ENCODE results near the gene HMGN1. TPM values are rescaled to one million over a fixed set of nuclear protein-coding genes. Genes with fewer than 3 reads are reported as not detected.
"Not testable (repeated sequence)": the region's sequence is repeated elsewhere in the genome, so short reads cannot be mapped to it uniquely, and the experiment has no call there.

HMGN1 gene, protein sequence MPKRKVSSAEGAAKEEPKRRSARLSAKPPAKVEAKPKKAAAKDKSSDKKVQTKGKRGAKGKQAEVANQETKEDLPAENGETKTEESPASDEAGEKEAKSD
- total RNA-seq = 187 and 221 TPM in 2 replicates

DNA sequence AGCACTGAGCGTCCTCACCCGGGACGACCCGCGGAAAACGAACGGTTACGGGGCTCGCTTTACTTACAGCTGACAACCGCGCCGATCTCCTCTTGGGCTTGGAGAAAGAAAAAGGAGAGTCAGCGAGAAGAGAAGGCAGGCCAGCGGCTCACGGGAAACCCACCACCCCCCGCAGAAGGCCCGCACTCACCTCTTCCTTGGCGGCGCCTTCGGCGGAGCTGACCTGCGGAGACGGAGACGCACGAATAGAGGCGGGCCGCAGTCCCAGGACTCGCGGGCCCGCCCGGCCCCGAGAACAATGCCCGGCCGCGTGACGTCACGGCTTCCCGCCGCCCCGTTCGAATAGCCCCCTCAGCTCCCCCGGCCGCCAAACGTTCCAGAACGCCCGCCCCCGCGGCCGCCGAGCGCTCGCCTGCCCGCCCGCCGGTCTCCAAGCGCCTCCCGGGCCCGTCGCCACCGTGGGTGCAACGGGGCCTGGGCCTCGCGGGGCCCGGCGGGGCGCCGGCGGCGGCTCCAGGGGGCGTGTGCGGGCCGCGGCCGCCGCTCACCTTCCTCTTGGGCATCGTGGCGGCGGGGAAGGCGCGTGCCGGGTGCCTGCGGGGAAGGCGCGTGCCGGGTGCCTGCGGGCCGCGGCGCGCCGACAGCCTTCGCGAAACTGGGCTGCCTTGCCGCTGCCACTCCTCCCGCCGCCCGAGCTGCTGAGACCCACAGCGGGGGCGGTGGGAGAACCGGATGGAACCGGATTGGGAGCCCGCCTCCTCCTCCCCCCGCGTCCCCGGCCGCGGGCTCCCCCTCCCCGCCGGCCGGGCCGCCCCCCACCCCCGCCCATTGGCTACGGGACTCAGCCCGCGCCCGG, at the start of gene HMGN1:
HMGN1 (minus strand) TSS at position 734 of the 856 bp plus-strand sequence; CDS start at position 563, 171 bp downstream.
- DNase-seq (ENCODE audit: extremely low read depth, low read depth, low spot score) = no peak

DNA sequence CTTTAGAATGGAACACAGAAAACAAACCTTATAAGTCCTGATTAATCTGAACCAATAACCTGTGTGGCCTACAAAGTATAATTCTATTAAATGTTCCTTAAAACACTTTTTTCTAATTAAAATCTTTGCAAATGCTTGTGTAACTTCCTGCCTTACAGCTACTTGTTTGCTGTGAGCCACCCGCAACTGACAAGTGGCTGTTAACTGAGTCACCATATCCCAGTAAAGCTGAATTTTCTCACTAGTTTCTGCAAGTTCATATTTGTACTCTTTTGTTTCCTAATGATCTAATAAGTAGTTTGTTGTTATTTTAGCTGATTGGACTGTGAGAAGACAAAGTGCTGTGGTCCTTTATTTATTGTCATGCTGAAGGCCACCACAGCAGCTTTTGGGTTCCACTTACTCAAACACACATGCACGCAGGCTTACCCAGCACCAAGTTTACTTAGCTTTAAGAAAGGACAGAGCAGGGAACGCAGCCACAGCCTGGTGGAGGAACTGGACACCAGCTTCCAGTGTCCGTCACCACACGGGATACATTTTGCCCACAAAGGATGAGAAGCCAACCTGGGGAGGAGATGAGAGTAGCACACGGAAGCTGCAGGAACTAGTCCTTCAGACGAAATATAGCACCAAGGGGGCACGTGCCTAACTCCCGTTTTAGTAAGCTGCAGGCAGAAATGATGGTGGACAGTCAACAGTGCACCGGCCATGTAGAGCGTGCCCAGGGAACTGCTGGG, 48.9 kb upstream of the HMGN1 start:
- DNase-seq (ENCODE audit: extremely low read depth, low read depth, low spot score) = no peak

DNA sequence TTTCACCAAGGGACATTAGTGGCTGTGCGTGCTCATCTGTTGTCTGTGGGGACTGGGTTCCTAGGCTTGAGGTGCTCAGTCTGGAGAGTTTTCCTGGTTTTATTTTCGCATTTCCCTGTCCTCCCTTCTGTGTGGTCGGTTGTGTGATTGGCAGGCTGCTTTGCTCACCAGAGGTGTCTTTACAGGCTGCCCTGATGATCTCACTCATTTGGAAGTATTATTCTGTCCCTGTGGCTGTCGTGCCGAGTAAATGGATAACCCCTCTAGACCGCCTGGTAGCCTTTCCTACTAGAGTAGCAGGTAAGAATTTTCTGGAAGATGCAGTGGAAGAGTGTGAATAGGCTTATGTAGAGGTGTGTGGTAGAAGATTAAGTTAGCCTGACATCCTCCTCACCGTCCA, 44.1 kb upstream of the HMGN1 start:
- DNase-seq (ENCODE audit: extremely low read depth, low read depth, low spot score) = no peak

DNA sequence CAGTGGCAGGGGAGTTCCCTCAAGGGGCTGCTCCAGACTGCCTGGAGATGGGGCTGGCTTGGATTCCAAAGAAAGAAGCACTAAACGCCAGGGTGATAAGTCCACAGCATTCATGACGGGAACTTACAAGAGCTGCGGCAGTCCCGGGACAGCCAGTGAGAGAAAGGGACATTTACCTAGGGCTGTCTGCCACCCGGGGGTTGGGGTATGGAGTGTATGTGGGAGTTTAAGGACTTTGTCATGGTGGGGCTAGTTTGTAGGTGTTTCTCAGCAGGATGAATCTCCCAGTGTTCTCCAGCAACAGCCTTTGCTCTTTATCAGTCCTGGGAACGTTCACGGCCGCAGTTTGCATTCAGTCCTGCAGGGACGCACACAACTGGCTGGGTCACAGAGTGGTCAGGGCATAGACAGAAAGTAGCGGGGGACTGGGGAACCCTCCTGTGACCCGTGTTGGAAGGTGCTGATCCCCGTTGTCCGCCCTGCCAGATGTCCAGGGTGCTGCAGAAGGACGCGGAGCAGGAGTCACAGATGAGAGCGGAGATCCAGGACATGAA, 41.4 kb upstream of the HMGN1 start:
- no peak for DNase-seq (ENCODE audit: extremely low read depth, low read depth, low spot score)

DNA sequence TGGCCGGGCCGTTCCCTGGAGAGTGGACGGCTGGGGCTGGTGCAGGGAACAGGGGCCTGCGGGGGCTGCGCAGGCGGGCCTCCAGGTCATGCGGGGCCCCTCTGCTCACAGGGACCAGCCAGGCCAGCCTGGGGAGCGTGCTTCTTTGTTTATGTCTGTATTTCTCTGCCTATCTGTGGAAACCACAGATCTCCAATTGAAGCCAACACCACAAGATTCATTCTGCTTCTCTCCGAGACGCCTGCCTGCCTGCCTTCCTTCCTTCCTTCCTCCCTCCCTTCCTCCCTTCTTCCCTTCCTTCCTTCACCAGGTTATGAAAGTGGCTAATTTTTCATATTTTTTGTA, 39.9 kb upstream of the HMGN1 start:
- DNase-seq (ENCODE audit: extremely low read depth, low read depth, low spot score) = no peak

DNA sequence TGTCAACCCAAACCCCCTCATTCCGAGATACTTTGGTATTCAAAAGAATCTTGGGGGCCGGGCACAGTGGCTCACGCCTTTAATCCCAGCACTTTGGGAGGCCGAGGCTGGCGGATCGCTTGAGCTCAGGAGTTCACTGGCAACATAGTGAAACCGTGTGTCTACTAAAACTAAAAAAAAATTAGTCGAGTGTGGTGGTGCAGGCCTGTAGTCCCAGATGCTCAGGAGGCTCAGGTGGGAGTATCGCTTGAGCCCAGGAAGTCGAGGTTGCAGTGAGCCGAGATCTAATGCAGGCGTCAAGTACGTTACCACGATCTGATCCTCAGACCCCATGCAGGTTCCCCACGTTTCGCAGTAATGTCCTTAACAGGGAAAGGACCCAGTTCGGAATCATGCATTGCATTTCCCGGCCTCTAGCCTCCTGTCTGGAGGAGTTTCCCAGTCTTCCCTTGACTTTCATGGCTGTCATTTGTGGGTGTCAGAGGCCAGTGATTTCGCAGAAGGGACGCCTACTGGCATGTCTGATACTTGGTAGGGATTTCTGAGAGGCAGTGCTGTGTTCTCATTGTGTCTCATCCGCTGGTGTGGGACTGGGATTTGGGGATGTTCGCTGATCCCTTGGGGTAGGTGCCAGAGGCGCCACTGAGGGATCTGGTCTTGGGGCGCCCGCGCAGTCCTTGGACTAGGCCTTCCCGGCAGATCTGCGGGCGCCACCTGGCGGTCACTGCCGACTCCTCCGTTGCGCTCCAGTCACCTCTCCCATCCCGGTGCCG, 39.3 kb upstream of the HMGN1 start:
- DNase-seq (ENCODE audit: extremely low read depth, low read depth, low spot score) = no peak

DNA sequence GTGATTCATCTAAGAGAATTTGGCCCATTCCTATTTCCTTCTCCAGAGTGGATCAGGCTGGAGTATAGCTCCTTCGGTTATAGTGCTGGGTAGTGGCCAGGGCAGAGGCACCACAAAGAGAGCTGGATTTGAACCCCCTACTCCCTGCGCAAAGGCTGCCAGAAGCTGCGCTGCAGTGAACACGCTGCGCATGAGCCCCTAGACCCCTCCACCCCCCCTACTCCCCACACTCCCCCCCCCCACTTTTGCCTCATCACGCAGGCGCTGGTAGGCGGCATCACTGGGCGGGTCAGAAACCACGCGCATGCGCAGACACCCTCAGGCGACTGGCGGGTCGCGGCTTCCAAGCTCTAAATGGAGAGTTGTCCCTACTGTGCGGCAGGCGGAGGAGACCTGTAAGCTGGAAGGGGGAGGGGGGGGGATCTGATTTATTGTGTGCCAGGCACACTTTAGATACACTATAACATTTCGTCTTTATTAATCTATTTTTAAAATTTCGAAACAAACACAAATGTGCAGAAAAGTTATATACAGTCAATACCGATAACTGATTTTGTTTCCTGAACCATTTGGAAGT, 38.7 kb upstream of the HMGN1 start:
- no peak for DNase-seq (ENCODE audit: extremely low read depth, low read depth, low spot score)

DNA sequence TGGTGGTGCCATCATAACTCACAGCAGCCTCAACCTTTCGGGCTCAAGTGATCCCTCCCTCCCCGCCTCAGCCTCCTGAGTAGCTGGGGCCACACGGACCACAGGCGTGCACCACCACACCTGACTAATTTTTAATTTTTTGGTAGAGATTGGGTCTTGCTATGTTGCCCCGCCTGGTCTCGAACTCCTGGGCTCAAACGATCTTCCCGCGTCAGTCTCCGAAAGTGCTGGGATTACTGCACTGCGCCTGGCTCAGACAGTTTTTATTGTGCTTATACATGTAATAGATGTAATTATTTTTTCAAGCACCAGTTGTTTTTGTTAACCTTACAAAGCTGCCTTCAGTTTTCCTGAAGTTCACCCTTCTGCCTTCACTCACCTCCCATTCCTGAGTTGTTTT, 38.0 kb upstream of the HMGN1 start:
- no peak for DNase-seq (ENCODE audit: extremely low read depth, low read depth, low spot score)

DNA sequence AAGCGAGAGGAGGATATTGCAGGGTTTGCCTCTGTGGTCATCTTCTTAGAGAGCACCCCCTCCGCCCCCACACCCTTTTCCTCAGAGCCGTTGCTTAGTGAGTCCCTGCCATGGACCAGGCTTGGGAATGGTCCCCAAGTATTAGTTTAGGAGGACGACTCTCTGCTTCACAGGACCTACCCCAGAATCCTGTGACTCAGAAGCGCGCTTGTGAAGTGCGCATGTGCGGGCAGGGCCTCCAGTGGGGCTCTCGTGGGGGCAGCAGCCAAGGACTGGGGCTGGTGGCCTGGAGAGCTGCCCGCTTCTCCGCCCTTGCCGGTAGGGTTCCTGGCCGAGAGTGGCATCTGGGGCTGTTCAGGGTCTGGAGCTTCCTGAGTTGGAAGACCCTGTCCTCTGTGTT, 37.3 kb upstream of the HMGN1 start:
- no peak for DNase-seq (ENCODE audit: extremely low read depth, low read depth, low spot score)

DNA sequence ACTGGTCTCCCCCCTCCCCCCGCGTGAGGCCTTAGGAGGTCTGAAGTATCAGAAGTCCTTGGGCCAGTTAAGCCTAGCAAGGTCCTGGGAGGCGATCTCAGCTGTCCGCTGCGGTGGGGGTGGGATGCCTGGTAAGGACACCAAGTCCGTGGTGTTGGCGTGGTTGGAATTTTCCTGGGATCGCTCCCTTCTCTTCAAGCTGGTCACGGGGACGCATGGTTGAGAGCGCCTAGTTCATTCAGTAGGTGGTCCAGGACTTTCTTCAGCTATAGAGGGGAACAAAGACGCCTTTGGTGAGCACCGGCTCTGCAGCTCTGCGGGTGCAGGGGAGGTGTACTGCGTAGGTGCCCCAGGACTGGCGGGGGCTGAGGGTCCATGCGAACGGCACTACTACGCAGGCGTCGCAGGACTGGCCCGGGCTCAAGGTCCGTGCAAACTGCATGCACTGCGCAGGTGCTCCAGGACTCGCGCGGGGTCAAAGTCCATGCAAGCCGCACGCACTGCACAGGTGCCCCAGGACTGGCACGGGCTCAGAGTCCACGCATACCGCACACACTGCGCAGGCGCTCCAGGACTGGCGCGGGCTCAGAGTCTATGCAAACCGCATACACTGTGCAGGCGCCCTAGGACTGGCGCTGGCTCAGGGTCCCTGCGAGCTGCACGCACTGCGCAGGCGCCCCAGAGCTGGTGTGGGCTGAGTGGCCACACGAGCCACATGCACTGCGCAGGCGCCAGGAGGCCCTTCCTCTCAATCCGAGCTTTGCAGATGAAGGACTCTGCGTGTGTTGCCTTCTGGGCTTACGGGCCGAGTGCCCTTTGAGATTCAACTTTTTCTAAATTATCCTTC, 36.6 kb upstream of the HMGN1 start:
- no peak for DNase-seq (ENCODE audit: extremely low read depth, low read depth, low spot score)

DNA sequence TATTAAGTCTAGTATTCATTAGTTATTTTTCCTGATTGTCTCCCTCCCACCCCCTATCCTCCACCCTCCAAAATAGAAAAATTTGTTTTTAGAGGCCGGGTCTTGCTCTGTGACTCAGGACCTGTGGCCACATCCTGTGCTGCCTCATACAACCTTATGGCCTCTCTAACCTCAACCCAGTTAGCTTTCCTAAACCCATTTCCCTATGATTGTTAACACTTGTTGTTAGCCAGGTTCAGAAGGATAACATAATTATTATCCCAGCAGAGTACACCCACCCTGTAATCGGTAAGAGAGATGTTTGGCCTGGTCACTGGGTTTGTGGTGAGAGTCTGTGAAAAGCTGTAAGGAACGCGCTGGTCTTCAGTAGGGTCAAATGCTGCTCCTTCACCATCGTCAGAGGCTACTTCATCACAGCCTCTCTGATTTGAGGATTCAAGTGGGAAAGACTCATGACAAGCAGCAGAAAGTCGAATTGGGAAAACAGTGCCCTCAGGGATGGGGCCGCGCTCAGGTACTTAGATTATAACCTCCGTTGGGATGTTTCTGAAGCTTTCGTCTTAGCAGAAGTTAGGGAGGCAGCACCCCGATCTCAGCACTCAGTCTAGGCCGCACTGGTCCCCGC, 35.9 kb upstream of the HMGN1 start:
- DNase-seq (ENCODE audit: extremely low read depth, low read depth, low spot score) = no peak

DNA sequence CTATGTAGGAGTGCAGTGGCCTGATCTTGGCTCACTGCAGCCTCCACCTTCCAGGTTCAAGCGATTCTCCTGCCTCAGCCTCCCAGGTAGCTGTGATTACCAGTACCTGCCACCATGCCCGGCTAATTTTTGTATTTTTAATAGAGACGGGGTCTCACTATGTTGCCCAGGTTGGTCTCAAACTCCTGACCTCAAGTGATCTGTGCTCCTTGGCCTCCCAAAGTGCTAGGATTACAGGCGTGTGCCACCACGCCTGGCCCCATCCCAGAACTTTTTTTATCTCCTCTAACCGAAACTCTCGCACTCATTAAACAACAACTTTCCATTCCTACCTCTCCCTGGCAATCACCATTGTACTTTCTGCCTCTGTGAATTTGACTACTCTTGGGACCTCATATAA, 33.2 kb upstream of the HMGN1 start:
- not testable (repeated sequence) for DNase-seq (ENCODE audit: extremely low read depth, low read depth, low spot score)

DNA sequence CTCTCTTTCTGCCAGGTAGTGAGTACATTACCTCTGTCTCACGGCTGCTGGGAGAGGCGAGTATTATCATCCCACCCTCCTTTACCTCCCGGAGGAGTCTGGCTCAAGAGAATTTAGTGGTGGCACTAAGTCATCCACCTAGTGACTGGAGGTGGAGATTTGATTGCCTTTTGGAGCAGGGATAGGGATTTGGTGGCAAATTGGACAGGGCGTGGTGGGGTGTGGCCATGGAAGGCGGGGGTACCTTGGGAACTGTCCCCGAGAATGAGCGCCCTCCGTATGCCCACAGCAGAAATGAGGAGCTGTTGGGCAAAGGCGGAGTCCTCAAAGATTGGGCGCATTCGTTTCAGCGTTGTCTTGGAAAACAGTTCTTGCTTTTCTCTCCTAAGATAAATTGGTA, 32.1 kb upstream of the HMGN1 start:
- no peak for DNase-seq (ENCODE audit: extremely low read depth, low read depth, low spot score)

DNA sequence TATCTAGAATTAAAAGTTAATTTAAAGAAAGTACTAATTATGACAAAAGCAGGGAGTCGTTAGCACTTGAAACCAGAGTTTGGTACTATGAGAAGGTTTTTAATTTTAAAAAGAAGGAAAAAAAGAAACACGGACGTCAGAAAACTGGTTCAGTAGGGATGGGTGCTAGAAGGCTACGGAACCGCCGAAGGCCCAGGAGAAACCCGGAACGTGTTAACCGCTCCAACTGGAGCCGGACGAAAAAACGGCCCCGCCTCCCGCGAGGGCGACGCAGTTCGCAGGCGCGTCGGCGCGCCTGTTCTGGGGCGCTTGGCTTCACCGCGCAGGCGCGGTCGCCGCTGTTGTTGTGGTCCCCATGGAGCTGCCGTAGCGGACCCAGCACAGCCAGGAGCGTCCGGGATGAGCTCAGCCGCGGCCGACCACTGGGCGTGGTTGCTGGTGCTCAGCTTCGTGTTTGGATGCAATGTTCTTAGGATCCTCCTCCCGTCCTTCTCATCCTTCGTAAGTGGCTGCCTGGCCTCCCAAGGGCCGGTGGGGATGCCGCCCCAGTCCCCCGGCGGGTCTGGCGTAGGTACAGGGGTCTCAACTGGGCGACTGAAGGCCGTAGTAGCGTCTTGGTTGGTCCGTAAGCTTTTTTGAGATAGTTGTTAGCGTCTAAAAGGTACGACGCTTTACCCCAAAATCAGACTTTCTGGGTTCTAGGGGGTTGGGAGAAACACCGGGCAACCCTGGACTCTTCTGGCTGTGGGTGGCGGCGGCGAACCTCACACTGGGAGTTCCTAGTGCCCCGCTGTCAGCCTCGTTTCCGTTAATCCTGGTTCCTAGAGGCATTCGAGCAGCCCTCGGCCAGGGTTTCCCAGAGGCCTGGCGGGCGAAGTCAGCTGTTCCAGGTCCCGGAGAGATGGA, 31.4 kb upstream of the HMGN1 start:
- DNase-seq (ENCODE audit: extremely low read depth, low read depth, low spot score) = no peak

DNA sequence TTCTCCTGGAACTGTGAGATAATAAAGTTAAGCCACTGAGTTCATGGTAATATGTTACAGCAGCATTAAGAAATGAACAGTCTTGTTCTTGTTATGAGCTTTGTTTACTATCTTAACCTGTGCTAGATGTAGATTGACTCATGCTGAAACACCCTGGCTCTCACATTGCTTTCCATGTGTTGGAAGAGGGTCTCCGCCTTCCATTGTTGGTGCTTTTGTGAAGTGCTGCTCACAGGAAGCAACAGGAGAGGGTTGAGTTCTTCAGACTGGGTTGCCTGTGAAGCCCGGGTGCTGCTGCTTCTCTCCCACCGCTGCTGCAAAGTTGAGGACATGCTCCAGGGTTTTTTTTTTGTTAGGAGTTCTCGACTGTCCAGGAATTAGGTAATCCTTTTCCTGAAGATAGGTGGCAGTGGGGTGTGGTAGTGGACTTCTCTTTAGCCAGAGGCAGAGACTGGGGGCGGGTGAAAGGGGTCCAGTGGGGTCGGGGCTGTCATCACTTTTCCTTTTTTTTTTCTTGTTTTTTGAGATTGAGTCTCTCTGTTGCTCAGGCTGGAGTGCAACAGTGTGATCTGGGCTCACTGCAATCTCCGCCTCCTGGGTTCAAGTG, 28.7 kb upstream of the HMGN1 start:
- DNase-seq (ENCODE audit: extremely low read depth, low read depth, low spot score) = no peak

DNA sequence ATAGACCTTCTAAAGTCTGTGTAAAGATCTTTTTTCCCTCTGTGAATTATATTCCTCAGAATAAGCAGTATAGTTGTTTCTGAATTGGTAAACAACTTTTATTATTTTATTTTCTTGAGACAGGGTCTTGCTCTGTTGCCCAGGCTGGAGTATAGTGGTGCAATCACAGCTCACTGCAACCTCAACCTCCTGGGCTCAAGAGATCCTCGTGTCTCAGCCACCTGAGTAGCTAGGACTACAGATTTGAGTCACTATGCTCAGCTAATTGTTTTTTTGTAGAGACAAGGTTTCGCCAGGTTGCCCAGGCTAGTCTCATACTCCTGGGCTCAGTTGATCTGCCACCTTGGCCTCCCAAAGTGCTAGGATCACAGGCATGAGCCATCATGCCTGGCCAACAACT, 26.6 kb upstream of the HMGN1 start:
- DNase-seq (ENCODE audit: extremely low read depth, low read depth, low spot score) = no peak

DNA sequence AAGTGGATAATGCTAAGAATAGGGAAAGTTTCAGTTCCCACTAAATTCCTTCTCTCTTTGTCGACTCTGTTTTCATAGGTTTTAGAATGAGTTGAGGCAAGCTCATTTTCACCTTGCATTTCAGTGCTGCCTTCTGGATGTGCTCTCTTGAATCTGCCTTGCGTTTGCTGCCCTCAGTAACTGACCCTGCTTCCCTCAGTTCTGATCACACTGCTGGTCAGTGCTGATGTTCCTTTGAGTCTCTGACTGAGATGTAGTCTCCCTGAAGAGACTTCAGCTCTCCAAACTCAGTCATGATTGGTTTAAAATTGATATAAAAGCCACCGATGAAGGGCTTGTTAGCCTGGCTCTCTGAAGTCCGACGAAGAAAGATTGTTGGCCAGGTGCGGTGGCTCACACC, 25.2 kb upstream of the HMGN1 start:
- DNase-seq (ENCODE audit: extremely low read depth, low read depth, low spot score) = no peak

DNA sequence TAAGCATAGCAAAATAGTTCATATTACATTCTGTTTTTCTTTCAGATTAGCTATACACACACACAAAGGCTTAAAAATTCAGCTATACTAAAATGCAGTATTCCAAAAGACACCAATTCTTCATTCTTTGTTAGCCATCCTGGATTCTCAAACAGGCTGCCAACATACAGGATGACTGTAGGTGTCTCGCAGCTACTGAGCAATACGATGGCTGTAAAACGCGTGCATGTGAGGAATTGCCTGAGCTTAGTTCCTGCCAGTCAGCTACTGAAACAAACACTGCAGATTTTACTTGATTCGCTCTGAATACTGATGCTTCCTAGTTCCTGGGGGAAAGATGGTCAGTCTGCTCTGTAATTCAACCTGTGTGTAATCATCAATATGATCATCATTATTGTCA, 24.7 kb upstream of the HMGN1 start:
- no peak for DNase-seq (ENCODE audit: extremely low read depth, low read depth, low spot score)

All from glomerular endothelial cell (primary cell).